HG02678 (cell line): Measurements from ENCODE around the gene C16orf46.

Experiments used
- ATAC-seq: cut with Tn5 transposase; IDR thresholded peaks from one replicate; pipeline ENCODE4 v1.9.1; 2021; ENCODE audit warnings: mild to moderate bottlenecking, moderate library complexity; ENCODE audit not compliant: unreplicated experiment

C16orf46 gene

DNA sequence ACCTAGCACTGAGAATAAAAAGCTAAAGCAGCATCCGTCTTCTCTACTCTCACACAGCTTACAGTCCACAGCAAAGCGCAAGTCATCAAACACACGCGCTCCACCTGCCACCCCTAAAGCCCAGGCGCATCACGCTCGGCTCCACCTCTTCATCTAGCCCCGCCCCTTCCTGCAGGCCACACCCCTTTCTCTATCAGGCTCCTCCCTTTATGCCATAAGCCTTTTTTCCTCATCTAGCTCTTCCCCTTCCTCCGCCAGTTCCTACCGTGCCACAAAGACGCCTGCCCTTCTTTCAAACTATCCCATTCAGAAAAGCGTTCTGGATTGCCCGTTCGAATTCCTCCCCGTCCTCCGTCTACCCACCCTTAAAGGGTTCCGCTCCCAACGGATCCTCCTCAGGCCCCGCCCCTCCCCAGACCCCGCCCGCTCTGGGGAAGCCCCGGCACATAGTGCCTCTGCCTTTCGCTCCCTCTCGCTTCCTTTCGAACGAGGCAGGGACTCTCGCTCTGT, 417 bp downstream of the C16orf46 start:
- ATAC-seq = peak; percentile 80

GRCh38 chr16:81073560-81074330, 3.3 kb downstream of the C16orf46 start:
- ATAC-seq = no peak

DNA sequence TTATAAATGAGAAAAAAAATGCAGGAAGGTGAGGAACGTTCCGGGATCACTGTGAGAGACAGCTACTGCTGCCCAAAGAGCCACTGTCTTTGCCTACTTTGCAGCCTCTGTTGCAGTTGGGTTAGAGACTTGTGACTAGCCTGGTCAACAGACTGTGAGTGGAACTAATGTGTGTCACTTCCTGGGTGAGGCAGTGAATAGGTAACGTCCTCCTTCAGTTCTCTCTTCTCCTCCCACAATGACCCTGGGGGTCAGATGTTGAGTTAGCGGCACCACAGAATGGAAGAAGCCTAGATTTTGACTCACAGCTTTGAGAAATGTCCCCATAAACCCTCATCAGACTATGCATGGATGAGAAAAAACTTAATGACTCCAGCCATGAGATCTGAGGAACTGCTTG, 5.2 kb downstream of the C16orf46 start:
- no peak for ATAC-seq

DNA sequence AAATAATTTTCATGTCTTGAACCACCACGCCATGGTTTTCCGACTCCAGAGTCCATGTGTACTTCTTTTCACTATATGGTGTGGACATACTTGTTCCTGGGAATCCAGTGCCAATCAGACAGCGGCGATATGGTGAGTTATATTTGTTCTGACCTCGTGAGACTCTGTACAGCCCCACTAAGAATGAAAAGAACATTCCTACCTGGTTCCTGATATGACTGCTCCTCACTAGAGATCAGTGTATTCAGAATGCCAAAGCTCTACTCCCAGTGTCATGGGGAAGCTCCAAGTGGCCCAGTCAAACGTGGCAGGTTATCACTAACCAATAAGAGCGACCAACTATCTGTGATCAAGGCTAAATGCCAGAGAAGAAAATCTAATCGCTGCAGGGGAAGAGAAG, 6.1 kb downstream of the C16orf46 start:
- no peak for ATAC-seq

GRCh38 chr16:81069063-81069462, 8.0 kb downstream of the C16orf46 start:
- no peak for ATAC-seq

DNA sequence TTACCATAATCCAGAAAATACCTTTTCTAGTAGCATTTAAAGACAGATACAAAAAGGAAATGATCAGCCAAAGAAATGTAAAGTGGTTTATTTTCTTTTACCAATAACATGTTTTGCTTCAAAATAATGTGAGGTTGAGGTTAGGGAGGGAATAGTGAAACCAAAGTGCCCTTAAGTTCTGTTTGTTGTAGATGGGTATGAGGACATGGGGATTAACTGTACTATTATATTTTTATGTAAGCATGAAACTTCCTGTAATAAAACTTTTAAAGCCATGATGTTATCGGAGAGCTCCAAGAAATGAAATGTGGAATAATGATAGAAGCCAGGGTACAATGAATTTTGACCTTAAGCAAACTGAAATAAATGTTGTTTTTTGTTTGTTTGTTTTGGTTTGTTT, 9.9 kb downstream of the C16orf46 start:
- ATAC-seq = no peak

DNA sequence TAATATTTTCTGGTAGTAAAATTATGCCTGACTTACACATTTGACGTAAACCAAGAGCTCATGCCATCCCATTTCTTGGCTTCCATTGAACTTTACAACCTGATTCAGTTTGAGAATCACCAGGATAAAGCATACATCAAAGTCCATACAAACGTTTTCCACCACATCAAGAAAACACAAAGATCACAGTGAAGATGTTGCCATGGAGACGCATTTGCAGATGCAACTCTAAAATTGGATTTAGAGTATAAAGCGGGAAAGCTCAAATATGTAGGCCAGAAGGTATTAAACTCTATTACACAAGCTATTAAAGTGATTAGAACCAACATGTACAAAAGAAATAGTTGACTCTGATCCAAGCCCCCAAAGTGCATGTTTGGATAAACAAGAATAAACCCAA, 10.4 kb downstream of the C16orf46 start:
- no peak for ATAC-seq

- ATAC-seq = no peak
Observed at GRCh38 chr16:81061871-81062608, 15.0 kb downstream of the C16orf46 start.

GRCh38 chr16:81061307-81061640, 15.8 kb downstream of the C16orf46 start:
- no peak for ATAC-seq

- ATAC-seq = no peak
Observed at GRCh38 chr16:81060576-81061306, 16.3 kb downstream of the C16orf46 start.

DNA sequence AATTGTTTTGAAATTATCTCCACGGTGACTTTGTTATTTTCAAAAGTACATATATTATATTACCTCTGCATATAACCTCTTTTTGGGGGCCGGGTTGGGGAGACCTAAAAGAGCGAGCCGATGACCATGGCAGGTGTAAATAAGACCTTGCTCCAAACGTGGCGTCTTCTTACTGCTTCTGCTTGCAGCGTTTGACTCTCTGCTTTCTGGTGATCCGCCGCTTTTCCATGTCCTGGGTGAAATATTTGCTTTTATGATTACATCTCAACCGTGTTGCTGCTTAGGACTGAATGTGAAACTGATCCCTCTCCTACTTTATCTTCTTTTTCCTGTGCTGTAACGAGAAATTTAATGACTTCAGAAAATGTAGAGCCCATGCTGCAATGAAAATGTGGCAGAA, 23.3 kb downstream of the C16orf46 start:
- ATAC-seq = no peak

DNA sequence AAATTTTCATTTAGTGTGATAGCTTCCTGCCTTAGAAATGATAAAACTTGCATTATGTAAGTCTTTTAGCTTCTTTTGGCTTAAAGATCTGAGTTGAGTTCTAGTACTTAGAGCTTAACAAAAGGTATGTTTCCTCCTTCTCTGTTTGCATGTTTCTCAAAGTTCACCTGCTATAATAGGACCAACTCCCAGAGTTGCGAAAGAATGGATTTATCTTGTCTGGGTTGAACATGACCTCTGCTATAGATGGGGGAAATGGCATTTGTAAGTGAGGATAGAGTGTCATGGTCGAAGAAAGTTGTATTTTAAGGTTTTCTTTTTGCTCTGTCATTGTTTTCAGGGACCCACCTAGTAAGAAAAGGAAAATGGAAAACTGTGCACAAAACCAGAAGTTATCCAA, 34.2 kb downstream of the C16orf46 start:
- ATAC-seq = no peak

DNA sequence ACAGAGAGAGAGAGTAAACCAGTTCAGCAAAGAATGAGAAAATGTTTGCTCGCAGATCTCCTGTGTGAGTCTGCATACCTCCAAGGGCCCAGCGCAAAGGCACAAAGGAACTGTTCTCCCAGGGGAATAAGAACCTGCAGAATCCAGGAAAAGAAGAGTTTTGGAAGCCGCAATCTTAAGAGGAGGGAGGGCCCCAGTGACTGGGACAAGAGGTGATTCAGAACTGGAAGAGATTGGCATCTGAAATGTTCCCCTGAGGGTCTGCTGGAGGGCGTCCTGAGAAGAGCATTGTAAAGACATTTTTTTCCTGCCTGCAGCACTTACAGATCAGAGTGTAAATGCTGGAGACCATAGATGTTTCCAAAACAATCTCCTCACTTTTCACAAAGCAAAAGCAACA, 35.3 kb downstream of the C16orf46 start:
- ATAC-seq = no peak

DNA sequence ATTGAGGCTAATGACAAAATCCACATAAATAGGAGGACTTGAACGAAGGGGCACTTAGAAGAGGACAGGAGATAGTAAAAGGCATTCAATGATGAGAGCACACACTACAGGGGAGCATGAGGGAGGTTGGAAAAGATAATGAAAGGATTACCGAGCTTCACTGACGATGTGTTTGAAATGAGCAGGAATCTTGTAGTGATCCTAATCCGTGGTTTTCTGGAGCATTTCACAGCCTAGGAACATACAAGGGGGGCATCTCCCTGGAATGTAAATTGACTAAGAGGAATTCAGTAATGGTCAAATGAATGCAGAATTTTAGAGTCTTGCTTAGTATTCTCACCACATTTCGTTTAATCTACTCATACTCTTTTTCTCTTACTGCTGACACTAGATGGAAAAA, 36.2 kb downstream of the C16orf46 start:
- no peak for ATAC-seq

GRCh38 chr16:81040131-81040530, 36.9 kb downstream of the C16orf46 start:
- ATAC-seq = no peak

DNA sequence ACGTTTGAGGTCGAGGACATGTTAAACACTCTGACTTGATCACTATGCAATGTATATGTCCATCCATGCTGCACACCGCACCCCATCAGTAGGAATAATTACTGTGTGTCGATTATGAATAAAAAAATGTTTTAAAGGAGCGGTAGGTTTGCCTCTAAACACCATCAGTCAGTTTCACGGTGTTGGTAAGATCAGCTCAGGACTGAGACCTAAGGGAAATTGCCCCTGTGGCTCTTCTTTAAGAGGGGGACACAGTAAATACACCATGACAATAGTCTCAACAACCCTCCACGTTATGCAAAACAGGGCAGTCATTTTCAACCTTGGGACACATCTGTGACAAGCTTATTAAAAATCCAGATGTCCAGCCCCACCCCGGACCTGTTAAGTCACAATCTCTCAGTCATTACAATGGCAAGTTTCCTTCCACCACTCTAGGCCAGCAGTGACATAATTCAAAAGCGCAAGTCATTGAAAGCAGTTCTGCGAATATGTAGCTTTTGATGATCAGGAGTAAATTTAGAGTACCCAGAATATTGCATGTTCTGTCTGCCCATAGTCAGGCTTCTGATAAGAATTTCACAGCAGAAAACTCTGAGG, 40.2 kb downstream of the C16orf46 start:
- no peak for ATAC-seq

- peak; percentile 53 for ATAC-seq
Observed at GRCh38 chr16:81035975-81036750, 40.9 kb downstream of the C16orf46 start.

DNA sequence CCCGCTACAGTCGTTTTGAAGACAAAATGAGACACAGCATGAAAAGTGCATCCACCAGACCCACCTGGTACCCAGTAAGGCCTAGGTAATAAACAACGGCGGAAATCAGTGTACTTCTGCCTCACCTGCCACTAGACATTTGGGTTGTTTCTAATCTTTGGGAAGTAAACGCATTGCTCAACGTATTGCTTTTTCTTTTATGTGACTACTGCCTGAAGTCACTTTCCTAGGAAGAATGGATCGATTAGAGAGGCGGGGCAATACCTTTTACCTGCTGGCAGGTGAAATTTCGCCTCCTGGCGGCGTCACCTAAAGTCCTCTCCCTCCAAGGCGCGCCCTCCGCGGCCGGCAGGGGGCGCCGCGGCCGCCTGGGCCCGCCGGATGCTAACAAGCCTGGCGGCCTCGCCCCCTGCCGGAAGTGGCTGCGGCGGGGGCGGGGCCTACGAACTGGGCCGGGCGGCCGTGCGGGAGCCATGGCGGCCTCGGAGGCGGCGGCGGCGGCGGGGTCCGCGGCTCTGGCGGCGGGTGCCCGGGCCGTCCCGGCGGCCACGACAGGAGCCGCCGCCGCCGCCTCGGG, 41.6 kb downstream of the C16orf46 start, which contains the start of gene ATMIN:
Gene ATMIN (plus strand): TSS at position 445 of the 577 bp plus-strand sequence. CDS start 29 bp downstream, at position 474.
- ATAC-seq = peak; percentile 92

GRCh38 chr16:81029930-81030604, 47.0 kb downstream of the C16orf46 start:
- no peak for ATAC-seq
